HepG2 (cell line): ENCODE results near the gene ATL2. TPM values are rescaled to one million over a fixed set of nuclear protein-coding genes. Genes with fewer than 3 reads are reported as not detected.

Experiments
- CBX5 ChIP-seq: sonication (generic); formaldehyde crosslinking; IDR thresholded peaks from 2 replicates; pipeline ENCODE4 v1.4.0; 2020; ENCODE audit warnings: missing genetic modification reagents, borderline replicate concordance
- FOXC1 ChIP-seq: sonication (generic); formaldehyde crosslinking; IDR thresholded peaks from 2 replicates; pipeline ENCODE4 v1.8.0; 2022; ENCODE audit warnings: mild to moderate bottlenecking, missing genetic modification reagents, borderline replicate concordance
- HES4 ChIP-seq: sonication (generic); formaldehyde crosslinking; IDR thresholded peaks from 2 replicates; pipeline ENCODE4 v1.9.0; 2021; ENCODE audit warnings: mild to moderate bottlenecking, missing genetic modification reagents, borderline replicate concordance
- MEIS2 ChIP-seq: sonication (generic); formaldehyde crosslinking; IDR thresholded peaks from 2 replicates; pipeline ENCODE4 v1.9.0; 2021; ENCODE audit warnings: mild to moderate bottlenecking, missing genetic modification reagents
- PRDM4 ChIP-seq: sonication (generic); formaldehyde crosslinking; IDR thresholded peaks from 2 replicates; pipeline ENCODE4 v1.9.0; 2021; ENCODE audit warnings: missing genetic modification reagents, borderline replicate concordance
- SIN3A ChIP-seq: IDR thresholded peaks from 2 replicates; pipeline ENCODE4 v1.6.1; 2011; ENCODE audit warnings: low read depth, mild to moderate bottlenecking, control low read depth, low read length, borderline replicate concordance
- SMARCC2 ChIP-seq: fragments of 450-650 bp; IDR thresholded peaks from 2 replicates; pipeline ENCODE4 v1.6.1; 2017; ENCODE audit warnings: antibody characterized with exemption, mild to moderate bottlenecking
- ZBTB7A ChIP-seq: sonication (generic); formaldehyde crosslinking; IDR thresholded peaks from 2 replicates; pipeline ENCODE4 v1.8.0; 2022; ENCODE audit warnings: mild to moderate bottlenecking, missing genetic modification reagents
- ZMAT5 ChIP-seq: sonication (generic); formaldehyde crosslinking; IDR thresholded peaks from 2 replicates; pipeline ENCODE4 v1.5.0; 2020; ENCODE audit warnings: mild to moderate bottlenecking, low read depth, missing genetic modification reagents, borderline replicate concordance
- ZNF264 ChIP-seq: sonication (generic); formaldehyde crosslinking; IDR thresholded peaks from 2 replicates; pipeline ENCODE4 v1.4.0; 2020; ENCODE audit warnings: missing genetic modification reagents
- ZNF598 ChIP-seq: sonication (generic); formaldehyde crosslinking; IDR thresholded peaks from 2 replicates; pipeline ENCODE4 v1.5.1; 2020; ENCODE audit warnings: mild to moderate bottlenecking, missing genetic modification reagents, borderline replicate concordance
- ZNF772 ChIP-seq: sonication (generic); formaldehyde crosslinking; IDR thresholded peaks from 2 replicates; pipeline ENCODE4 v1.5.0; 2020; ENCODE audit warnings: mild to moderate bottlenecking, missing genetic modification reagents
- ZXDC ChIP-seq: sonication (generic); formaldehyde crosslinking; IDR thresholded peaks from 2 replicates; pipeline ENCODE4 v1.5.0; 2020; ENCODE audit warnings: mild to moderate bottlenecking, missing genetic modification reagents
- polyA plus RNA-seq, 8 experiments: library from polyadenylated mRNA; depleted of rRNA in 3 of 8; stranded (reverse) in 7 of 8; unstranded in 1 of 8; fragments of >200 nt; fragmentation: Illumina TruSeq in 4 of 8; extraction: Trizol in 4 of 8; gene quantifications; 2 replicates each; pipeline versions ENCODE4 v1.2.1 to v1.2.3, GENCODE V29; 2011 to 2016; ENCODE audit warnings: low read depth in 4 of 8, missing spikeins in 1 of 8, mixed read lengths in 1 of 8; ENCODE audit not compliant: insufficient read depth in 1 of 8
- total RNA-seq, 5 experiments: library from RNA; depleted of rRNA; stranded (reverse); fragments of >200 nt; fragmentation: Illumina TruSeq; extraction: Trizol; gene quantifications; 2 replicates each; pipeline ENCODE4 v1.2.3, GENCODE V29; 2016; ENCODE audit warnings: low read depth in 1 of 5
- TF ChIP-seq, protein P1 (sequence below): sonication (generic); formaldehyde crosslinking; IDR thresholded peaks from one replicate; pipeline ENCODE4 v1.5.1; 2020; ENCODE audit warnings: mild to moderate bottlenecking, missing genetic modification reagents; ENCODE audit errors: not compliant biosample characterization

Gene ATL2
- total and polyA plus RNA-seq, 2 of the 13 experiments (the other 11 are each of a cell fraction or from before 2014, with no cell fraction given): 56.5 to 119 TPM

- TF ChIP-seq HES4: no peak
- TF ChIP-seq ZNF598 (CRISPR knock-in tag): 0 out of 2 replicates have a peak, but pooled peaks have one; percentile 55
- TF ChIP-seq PRDM4 (CRISPR knock-in tag): no peak
- TF ChIP-seq ZMAT5 (CRISPR knock-in tag): no peak
- TF ChIP-seq ZXDC (CRISPR knock-in tag): no peak
- TF ChIP-seq ZBTB7A (CRISPR knock-in tag): peak; percentile 31; the same call in 1 of the 2 replicates
- peak; percentile 84 for TF ChIP-seq ZNF772 (CRISPR knock-in tag)
- TF ChIP-seq, protein P1, sequence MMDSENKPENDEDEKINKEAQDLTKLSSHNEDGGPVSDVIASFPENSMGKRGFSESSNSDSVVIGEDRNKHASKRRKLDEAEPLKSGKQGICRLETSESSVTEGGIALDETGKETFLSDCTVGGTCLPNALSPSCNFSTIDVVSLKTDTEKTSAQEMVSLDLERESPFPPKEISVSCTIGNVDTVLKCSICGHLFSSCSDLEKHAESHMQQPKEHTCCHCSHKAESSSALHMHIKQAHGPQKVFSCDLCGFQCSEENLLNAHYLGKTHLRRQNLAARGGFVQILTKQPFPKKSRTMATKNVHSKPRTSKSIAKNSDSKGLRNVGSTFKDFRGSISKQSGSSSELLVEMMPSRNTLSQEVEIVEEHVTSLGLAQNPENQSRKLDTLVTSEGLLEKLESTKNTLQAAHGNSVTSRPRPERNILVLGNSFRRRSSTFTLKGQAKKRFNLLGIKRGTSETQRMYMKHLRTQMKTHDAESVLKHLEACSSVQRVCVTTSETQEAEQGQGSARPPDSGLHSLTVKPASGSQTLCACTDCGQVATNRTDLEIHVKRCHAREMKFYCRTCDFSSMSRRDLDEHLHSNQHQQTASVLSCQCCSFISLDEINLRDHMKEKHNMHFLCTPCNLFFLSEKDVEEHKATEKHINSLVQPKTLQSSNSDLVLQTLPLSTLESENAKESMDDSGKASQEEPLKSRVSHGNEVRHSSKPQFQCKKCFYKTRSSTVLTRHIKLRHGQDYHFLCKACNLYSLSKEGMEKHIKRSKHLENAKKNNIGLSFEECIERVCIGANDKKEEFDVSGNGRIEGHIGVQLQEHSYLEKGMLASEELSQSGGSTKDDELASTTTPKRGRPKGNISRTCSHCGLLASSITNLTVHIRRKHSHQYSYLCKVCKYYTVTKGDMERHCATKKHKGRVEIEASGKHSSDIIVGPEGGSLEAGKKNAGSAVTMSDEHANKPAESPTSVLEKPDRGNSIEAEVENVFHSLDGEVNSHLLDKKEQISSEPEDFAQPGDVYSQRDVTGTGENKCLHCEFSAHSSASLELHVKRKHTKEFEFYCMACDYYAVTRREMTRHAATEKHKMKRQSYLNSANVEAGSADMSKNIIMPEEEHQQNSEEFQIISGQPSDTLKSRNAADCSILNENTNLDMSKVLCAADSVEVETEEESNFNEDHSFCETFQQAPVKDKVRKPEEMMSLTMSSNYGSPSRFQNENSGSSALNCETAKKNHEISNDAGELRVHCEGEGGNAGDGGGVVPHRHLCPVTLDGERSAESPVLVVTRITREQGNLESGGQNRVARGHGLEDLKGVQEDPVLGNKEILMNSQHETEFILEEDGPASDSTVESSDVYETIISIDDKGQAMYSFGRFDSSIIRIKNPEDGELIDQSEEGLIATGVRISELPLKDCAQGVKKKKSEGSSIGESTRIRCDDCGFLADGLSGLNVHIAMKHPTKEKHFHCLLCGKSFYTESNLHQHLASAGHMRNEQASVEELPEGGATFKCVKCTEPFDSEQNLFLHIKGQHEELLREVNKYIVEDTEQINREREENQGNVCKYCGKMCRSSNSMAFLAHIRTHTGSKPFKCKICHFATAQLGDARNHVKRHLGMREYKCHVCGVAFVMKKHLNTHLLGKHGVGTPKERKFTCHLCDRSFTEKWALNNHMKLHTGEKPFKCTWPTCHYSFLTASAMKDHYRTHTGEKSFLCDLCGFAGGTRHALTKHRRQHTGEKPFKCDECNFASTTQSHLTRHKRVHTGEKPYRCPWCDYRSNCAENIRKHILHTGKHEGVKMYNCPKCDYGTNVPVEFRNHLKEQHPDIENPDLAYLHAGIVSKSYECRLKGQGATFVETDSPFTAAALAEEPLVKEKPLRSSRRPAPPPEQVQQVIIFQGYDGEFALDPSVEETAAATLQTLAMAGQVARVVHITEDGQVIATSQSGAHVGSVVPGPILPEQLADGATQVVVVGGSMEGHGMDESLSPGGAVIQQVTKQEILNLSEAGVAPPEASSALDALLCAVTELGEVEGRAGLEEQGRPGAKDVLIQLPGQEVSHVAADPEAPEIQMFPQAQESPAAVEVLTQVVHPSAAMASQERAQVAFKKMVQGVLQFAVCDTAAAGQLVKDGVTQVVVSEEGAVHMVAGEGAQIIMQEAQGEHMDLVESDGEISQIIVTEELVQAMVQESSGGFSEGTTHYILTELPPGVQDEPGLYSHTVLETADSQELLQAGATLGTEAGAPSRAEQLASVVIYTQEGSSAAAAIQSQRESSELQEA: no peak
- TF ChIP-seq CBX5: peak; percentile 49; the same call in 1 of the 2 replicates
- peak; percentile 46 for TF ChIP-seq FOXC1 (CRISPR knock-in tag)
- TF ChIP-seq SIN3A: 0 out of 2 replicates have a peak, but pooled peaks have one; percentile 10
- TF ChIP-seq SMARCC2: no peak
- peak; percentile 35; the same call in 1 of the 2 replicates for TF ChIP-seq MEIS2 (CRISPR knock-in tag)
- 0 out of 2 replicates have a peak, but pooled peaks have one; percentile 40 for TF ChIP-seq ZNF264 (CRISPR knock-in tag)
These were observed 29.0 kb upstream of the ATL2 start (continued) for GRCh38 chr2:38405917-38406596.
